NCI-H2081 treated with DMSO at 0.1 percent for 48 hours (cell line): ENCODE data around the gene ELF2.
"Not testable (repeated sequence)": the region's sequence is repeated elsewhere in the genome, so short reads cannot be mapped to it uniquely, and the experiment has no call there.

ENCODE experiments used
- DNase-seq: peaks from one replicate; lab custom pipeline; 2025; lab: John Stamatoyannopoulos, UW

The ELF2 gene

GRCh38 chr4:139077567-139078355 lies 99.3 kb downstream of the ELF2 start:
- no peak for DNase-seq

DNA sequence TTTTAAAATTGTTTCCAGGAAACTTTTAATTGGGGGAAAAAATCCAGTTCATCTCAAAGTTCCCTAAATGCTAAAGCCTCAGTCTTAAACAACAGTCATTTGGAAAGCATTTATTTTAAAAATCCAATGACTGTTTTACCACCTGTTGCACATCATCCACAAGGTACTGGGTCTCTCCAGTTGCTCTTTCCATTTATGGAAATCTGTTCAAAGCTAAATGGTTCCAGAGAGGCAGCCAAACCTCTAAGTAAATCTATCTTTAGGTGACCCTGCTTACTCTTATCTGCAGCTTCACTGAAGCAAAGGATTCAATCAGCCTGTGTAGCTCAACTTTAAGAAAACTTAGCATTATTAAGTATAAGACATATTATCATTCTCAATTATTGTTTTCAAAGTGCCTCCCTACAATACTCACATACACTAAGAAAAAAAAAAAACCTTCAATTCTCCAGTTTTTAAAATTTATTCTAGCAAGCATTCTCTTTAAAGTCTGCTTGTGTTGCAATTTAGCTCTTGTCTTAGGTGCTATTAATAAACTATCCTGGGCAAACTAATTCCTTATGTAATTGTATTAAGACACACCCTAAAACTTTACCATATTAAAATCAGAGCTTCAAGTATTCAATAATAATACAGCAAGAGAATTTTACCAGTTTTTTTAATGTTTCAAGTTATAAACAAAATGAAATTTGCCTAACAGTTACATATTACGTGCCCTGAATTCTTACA lies 100.8 kb downstream of the ELF2 start:
- DNase-seq: no peak

DNA sequence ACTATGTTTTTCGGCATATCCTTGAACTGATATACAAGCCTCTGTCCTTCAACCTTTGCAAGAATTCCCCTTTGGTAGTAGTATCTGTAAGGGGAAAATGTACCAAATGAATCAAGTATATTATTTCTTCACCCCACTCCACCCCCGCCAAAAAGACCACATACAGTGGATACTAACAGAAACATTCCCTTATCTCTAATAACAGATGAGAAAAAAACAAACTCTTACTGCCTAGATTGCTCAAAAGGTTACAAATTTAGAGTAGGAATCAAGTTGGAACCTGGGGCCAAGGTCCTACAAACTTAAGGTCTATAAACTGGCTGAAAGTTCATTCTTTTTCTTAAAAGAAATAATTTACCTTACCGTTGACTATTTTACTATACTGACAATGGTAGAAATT lies 116.4 kb downstream of the ELF2 start:
- DNase-seq: no peak

GRCh38 chr4:139059026-139059425 lies 118.0 kb downstream of the ELF2 start:
- peak; percentile 11 for DNase-seq

GRCh38 chr4:139054791-139055505 lies 122.1 kb downstream of the ELF2 start:
- DNase-seq: no peak

DNA sequence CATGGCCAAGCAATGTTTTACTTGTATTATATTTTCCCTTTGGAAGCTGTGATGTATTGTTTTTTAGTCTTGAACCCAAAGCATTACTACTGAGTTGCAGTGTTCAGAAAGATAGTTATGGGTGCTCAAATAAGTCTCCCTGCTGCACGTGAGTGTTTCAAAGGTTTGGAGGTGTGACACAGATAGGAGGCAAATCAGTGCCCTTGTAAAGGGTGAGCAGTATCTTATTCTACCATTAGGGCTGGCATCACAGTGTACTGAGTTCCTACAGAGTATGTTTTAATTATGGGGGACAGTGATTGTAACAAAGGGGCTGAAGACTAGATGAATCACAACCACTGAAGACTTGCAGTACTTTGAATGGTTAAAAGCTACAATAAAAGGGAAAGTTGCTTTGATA lies 123.1 kb downstream of the ELF2 start:
- no peak for DNase-seq

DNA sequence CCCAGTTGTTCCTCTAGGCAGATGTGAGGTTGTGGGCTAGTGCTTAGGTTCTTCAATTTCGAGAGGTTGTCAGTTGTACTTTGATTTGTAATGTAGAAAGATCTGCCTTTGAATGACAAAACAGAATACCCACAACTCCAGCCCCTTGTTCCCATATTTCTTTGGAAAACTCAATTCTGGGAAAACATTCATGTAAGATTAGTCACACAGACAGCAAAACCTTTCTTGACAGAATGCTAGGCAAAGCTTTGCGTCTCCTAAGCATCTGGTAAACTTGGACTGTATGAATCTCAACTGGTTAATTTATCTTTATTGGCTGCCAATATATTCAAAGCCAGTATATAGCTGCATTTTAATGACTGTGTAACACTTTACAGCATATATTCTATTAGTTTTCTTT lies 126.6 kb downstream of the ELF2 start:
- no peak for DNase-seq

GRCh38 chr4:139048026-139048425 lies 129.0 kb downstream of the ELF2 start:
- no peak for DNase-seq

DNA sequence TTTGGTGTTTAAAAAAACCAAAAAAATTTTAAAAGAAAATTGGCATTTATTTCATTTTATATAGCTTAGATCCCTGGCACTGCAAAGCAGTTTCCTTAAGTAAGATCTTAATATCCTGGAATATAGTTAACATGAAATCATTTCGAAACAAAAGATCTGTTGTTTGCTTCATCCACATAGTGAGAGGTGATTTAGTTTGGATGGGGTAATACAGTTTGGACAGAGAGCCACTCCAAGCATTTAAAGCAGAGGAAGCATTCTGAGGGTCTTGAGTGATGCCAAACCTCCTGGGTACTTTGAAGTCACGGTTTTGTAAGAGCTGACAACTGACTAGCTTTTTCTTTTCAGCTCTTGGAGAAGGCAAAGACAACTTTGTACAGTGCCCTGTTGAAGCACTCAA lies 132.7 kb downstream of the ELF2 start:
- DNase-seq: no peak

DNA sequence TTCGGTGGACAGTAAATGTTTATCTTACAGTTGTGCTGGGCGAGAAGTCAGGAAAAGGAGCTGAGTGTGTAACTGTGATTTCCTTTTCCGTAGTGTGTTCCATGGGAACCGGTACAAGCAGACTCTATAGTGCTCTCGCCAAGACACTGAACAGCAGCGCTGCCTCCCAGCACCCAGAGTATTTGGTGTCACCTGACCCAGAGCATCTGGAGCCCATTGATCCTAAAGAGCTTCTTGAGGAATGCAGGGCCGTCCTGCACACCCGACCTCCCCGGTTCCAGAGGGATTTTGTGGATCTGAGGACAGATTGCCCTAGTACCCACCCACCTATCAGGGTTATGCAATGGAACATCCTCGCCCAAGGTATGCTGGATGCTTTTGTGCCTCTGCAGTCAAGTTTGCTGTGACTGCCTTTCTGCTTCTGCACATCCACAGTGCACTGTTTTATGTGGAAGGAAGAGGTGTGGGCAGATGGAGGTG lies 134.0 kb downstream of the ELF2 start:
- DNase-seq: no peak

GRCh38 chr4:139038874-139039443 lies 138.1 kb downstream of the ELF2 start:
- no peak for DNase-seq

GRCh38 chr4:139036885-139037284 lies 140.1 kb downstream of the ELF2 start:
- no peak for DNase-seq

DNA sequence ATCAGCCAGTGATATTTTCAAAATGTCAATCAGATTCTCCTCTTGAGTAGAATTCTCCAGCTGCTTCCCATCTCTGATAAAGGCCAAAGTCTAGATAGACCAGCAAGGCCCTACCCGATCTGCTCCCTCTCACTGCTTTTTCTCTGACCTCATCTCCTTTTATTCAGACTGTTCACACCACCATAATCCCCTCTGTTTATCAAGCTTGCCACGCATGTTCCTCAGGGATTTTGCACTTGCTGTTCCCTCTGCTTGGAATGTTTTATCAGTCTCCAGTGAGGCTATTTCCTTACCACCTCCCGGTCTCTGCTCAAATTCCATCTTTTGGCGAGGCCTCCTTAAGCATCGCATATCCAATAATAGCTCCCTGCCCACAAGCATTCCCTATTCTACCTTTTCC lies 141.4 kb downstream of the ELF2 start:
- no peak for DNase-seq

- DNase-seq: peak; percentile 25
These were observed 146.3 kb downstream of the ELF2 start for GRCh38 chr4:139030614-139031235.

GRCh38 chr4:139029866-139030363 lies 147.1 kb downstream of the ELF2 start:
- DNase-seq: not testable (repeated sequence)

GRCh38 chr4:139028191-139028661 lies 148.8 kb downstream of the ELF2 start:
- no peak for DNase-seq

DNA sequence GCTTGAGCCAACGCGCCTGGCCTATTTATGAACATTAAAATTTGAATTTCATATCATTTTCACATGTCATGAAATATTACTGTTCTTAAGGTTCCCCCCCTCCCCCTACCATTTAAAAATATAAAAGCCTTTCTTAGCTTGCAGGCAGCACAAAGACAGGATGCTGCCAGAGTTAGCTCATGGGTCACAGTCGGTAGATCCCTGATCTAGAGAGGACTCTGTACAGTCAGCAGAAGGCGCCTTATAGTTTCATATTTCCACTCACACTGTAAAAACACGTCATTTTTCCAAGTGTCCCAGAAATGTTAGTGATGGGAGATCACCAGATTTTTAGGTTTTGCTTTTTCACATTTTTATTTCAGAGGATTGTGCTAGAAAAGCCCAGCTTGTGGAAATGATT lies 149.2 kb downstream of the ELF2 start:
- DNase-seq: no peak

GRCh38 chr4:139025841-139026240 lies 151.2 kb downstream of the ELF2 start:
- no peak for DNase-seq

- no peak for DNase-seq
These were observed 152.3 kb downstream of the ELF2 start for GRCh38 chr4:139024686-139025085.

DNA sequence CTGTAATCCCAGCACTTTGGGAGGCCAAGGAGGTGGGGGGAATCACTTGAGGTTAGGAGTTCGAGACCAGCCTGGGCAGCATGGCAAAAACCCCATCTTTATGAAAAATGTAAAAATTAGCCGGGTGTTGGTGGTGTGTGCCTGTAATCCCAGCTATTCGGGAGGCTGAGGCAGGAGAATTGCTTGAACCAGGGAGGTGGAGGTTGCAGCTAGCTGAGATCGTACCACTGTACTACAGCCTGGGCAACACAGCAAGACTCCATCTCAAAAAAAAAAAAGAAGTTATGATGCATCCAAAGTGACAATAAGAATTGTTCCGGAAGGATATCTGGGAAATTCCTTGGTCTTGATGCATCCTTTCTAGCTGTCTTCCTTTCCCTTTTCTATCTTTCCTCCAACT lies 154.2 kb downstream of the ELF2 start:
- DNase-seq: no peak

DNA sequence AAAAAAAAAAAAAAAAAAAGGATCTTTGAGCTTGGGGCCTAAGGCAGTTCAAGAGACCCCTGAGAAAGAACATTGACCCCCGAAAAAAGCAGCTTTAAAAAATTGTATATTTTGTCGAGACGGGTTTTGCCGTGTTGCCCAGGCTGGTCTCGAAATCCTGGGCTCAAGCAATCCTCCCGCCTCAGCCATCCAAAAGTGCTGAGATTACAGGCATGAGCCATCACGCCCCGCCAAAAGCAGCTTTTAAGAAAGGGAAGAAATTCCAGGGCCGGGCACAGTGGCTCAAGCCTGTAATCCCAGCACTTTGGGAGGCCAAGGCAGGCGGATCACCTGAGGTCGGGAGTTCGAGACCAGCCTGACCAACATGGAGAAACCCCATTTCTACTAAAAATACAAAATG lies 155.9 kb downstream of the ELF2 start:
- DNase-seq: not testable (repeated sequence)

- DNase-seq: no peak
These were observed 156.6 kb downstream of the ELF2 start for GRCh38 chr4:139020384-139020783.
